Small intestine (tissue), 16 donors: Measurements from ENCODE around the gene ACOD1. TPM values are rescaled to one million over a fixed set of nuclear protein-coding genes. Genes with fewer than 3 reads are reported as not detected.
"Not testable (repeated sequence)": the region's sequence is repeated elsewhere in the genome, so short reads cannot be mapped to it uniquely, and the experiment has no call there.

Source experiments
- DNase-seq, 2 donors: peaks; one replicate each; pipeline versions ENCODE4 v3.0.0 to v3.0.0-alpha.2; 2013
- FAIRE-seq: peaks from 2 replicates; lab custom pipeline; 2012; peaks lifted over from hg19 to GRCh38; lab: Jason Lieb, UNC
- H3K27ac ChIP-seq, 3 donors: one replicate each; pipeline ENCODE4 v1.5.1; 2013; ENCODE audit warnings: low read length in 2 of 3, mild to moderate bottlenecking in 2 of 3, control low read depth in 1 of 3, inconsistent platforms in 1 of 3, low read depth in 1 of 3, moderate library complexity in 1 of 3
- H3K27me3 ChIP-seq, 3 donors: one replicate each; pipeline ENCODE4 v1.6.1; 2013; ENCODE audit warnings: low read length in 3 of 3, inconsistent platforms in 1 of 3; ENCODE audit not compliant: control insufficient read depth in 3 of 3, insufficient read depth in 3 of 3
- H3K36me3 ChIP-seq, 3 donors: one replicate each; pipeline ENCODE4 v1.6.1; 2013; ENCODE audit warnings: low read length in 3 of 3, inconsistent platforms in 1 of 3, low read depth in 1 of 3, mild to moderate bottlenecking in 1 of 3, moderate library complexity in 1 of 3; ENCODE audit not compliant: control insufficient read depth in 3 of 3, insufficient read depth in 2 of 3
- H3K4me1 ChIP-seq, 3 donors: one replicate each; pipeline ENCODE4 v1.6.1; 2013; ENCODE audit warnings: low read length in 2 of 3, inconsistent platforms in 1 of 3, low read depth in 1 of 3, mild to moderate bottlenecking in 1 of 3, moderate library complexity in 1 of 3; ENCODE audit not compliant: control insufficient read depth in 3 of 3, insufficient read depth in 2 of 3
- H3K4me3 ChIP-seq, 3 donors: one replicate each; pipeline ENCODE4 v1.5.1; 2013; ENCODE audit warnings: low read length in 3 of 3, control low read depth in 1 of 3, inconsistent platforms in 1 of 3, low read depth in 1 of 3, mild to moderate bottlenecking in 1 of 3, moderate library complexity in 1 of 3
- H3K9me3 ChIP-seq, 2 donors: one replicate each; pipeline ENCODE4 v1.6.1; 2013; ENCODE audit warnings: low read depth in 1 of 2, low read length in 1 of 2; ENCODE audit not compliant: control insufficient read depth in 2 of 2, insufficient read depth in 1 of 2
- WGBS, 3 donors: extraction: QIAGEN DNeasy Blood & Tissue Kit; methylation state at CpG; one replicate each; pipeline ENCODE4 v1.1.7; 2013; 5-methylcytosine and 5-hydroxymethylcytosine counted together
- long read RNA-seq, 10 donors: transcript quantifications; one replicate each; lab custom pipeline, GENCODE V29; 2026
- polyA plus RNA-seq, 4 donors: library from polyadenylated mRNA; stranded (reverse) in 3 of 4; unstranded in 1 of 4; fragments of 200-250 nt in 3 of 4; fragments of 120-200 nt in 1 of 4; gene quantifications; one replicate each; pipeline versions ENCODE4 v1.2.1 to v1.2.3, GENCODE V29; 2013
- donor health status: healthy with polysubstance abuse.
- donor health status: control.
- donor health status: control.
- donor health status: Bipolar disorder and iron deficiency.
- donor health status: healthy.

Gene ACOD1
- polyA plus RNA-seq, result not detected
- long read RNA-seq, donor 1, result 0 reads
- long read RNA-seq, donor 2, result 0 reads
- long read RNA-seq, donor 3, result 0 reads
- long read RNA-seq, donor 4, result 0 reads
- long read RNA-seq, donor 5, result 0 reads
- long read RNA-seq, donor 6, result 0 reads
- long read RNA-seq, donor 7, result 0 reads
- long read RNA-seq, donor 8, result 0 reads
- long read RNA-seq, donor 9, result 0 reads
- long read RNA-seq, donor 10, result 0 reads

GRCh38 chr13:76948149-76948548, at the start of gene ACOD1:
ACOD1 (plus strand) TSS chr13:76948511; CDS start chr13:76948559, 48 bp downstream.
- no peaks in the 10 kb centered on the region for H3K4me1 ChIP-seq
- H3K36me3 ChIP-seq, result no peaks in the 10 kb centered on the region
- no peaks in the 10 kb centered on the region for H3K27me3 ChIP-seq
- 69 to 91% (median 76%) methylated on average over 2 of the region's 2 CpGs for WGBS, 3 donors
- FAIRE-seq, result no peak
- no peak within 1 kb of the TSS for H3K4me3 ChIP-seq
- no peak for DNase-seq
- no peak within 1 kb of the TSS for H3K27ac ChIP-seq
- peaks cover 0 to 4% of the 10 kb centered on the region in 2 donors for H3K9me3 ChIP-seq

GRCh38 chr13:76899066-76899465, 49.2 kb upstream of the ACOD1 start:
- H3K27ac ChIP-seq, H3K36me3 ChIP-seq, H3K27me3 ChIP-seq, FAIRE-seq, H3K4me1 ChIP-seq, DNase-seq, H3K9me3 ChIP-seq, H3K4me3 ChIP-seq: not testable (repeated sequence)
- 89 to 91% (median 91%) methylated on average over 4 of the region's 4 CpGs for WGBS, 3 donors

- Histone ChIP-seq H3K27me3 (no peaks in the 10 kb centered on the region), H3K4me1 (no peaks in the 10 kb centered on the region), H3K27ac (no peak overlapping the region), H3K36me3 (no peaks in the 10 kb centered on the region), H3K4me3 (no peak overlapping the region), H3K9me3 (no peaks in the 10 kb centered on the region)
- 25 to 26% (median 26%) methylated on average over 3 of the region's 3 CpGs for WGBS, 3 donors
- FAIRE-seq, result no peak
- DNase-seq, result peak; percentile 64 to 76
Observed at GRCh38 chr13:76903544-76904162, 44.7 kb upstream of the ACOD1 start.

GRCh38 chr13:76904507-76904906, 43.8 kb upstream of the ACOD1 start:
- H3K4me3 ChIP-seq, result no peak overlapping the region
- H3K27ac ChIP-seq, result no peak overlapping the region
- DNase-seq, result no peak
- no peaks in the 10 kb centered on the region for H3K4me1 ChIP-seq
- FAIRE-seq, result no peak
- WGBS, 3 donors, result 25 to 62% (median 45%) methylated on average over 2 of the region's 2 CpGs
- no peaks in the 10 kb centered on the region for H3K36me3 ChIP-seq
- no peaks in the 10 kb centered on the region for H3K27me3 ChIP-seq
- no peaks in the 10 kb centered on the region for H3K9me3 ChIP-seq

- WGBS, 3 donors, result 77 to 87% (median 85%) methylated on average over 3 of the region's 3 CpGs
- Histone ChIP-seq H3K4me3 (no peak overlapping the region), H3K9me3 (peaks cover 0 to 2% of the 10 kb centered on the region in 2 donors), H3K27ac (no peak overlapping the region), H3K4me1 (peaks cover 0 to 8% (median 0%) of the 10 kb centered on the region in 3 donors), H3K27me3 (no peaks in the 10 kb centered on the region), H3K36me3 (no peaks in the 10 kb centered on the region)
- no peak for DNase-seq
- FAIRE-seq, result no peak
Observed at GRCh38 chr13:76912476-76912875, 35.8 kb upstream of the ACOD1 start.

GRCh38 chr13:76913898-76914297, 34.4 kb upstream of the ACOD1 start:
- Histone ChIP-seq H3K4me3 (no peak overlapping the region), H3K27ac (no peak overlapping the region), H3K27me3 (no peaks in the 10 kb centered on the region), H3K9me3 (peaks cover 0 to 2% of the 10 kb centered on the region in 2 donors), H3K4me1 (peaks cover 0 to 10% (median 0%) of the 10 kb centered on the region in 3 donors), H3K36me3 (no peaks in the 10 kb centered on the region)
- DNase-seq (no peak), FAIRE-seq (no peak)
- 74 to 88% (median 74%) methylated on average over 4 of the region's 4 CpGs for WGBS, 3 donors

GRCh38 chr13:76917095-76917494, 31.2 kb upstream of the ACOD1 start:
- 84 to 86% (median 85%) methylated on average over 1 of the region's 1 CpG for WGBS, 3 donors
- H3K9me3 ChIP-seq, result peaks cover 0 to 2% of the 10 kb centered on the region in 2 donors
- no peaks in the 10 kb centered on the region for H3K36me3 ChIP-seq
- FAIRE-seq (no peak), DNase-seq (no peak)
- peaks cover 0 to 6% (median 0%) of the 10 kb centered on the region in 3 donors for H3K4me1 ChIP-seq
- H3K27me3 ChIP-seq, result no peaks in the 10 kb centered on the region
- H3K27ac ChIP-seq, result peak overlapping the region in 1 of 3 donors; percentile 55
- no peak overlapping the region for H3K4me3 ChIP-seq

GRCh38 chr13:76917755-76918481, 30.4 kb upstream of the ACOD1 start:
- not testable (repeated sequence) for FAIRE-seq, H3K4me1 ChIP-seq, H3K36me3 ChIP-seq, H3K27me3 ChIP-seq, H3K4me3 ChIP-seq, H3K9me3 ChIP-seq
- WGBS, 3 donors, result 74 to 86% (median 82%) methylated on average over 12 of the region's 12 CpGs
- H3K27ac ChIP-seq, result peak overlapping the region in 1 of 3 donors; percentile 55
- peak in 1 of 2 donors; percentile 37 for DNase-seq
